ENCODE measurements around the gene YIPF6. TPM values are rescaled to one million over a fixed set of nuclear protein-coding genes. Genes with fewer than 3 reads are reported as not detected.
"Not testable (repeated sequence)": the region's sequence is repeated elsewhere in the genome, so short reads cannot be mapped to it uniquely, and the experiment has no call there.

The YIPF6 gene
- total and polyA plus RNA-seq, 12 donors = 8.0 to 35.0 (median 29.4) TPM

DNA sequence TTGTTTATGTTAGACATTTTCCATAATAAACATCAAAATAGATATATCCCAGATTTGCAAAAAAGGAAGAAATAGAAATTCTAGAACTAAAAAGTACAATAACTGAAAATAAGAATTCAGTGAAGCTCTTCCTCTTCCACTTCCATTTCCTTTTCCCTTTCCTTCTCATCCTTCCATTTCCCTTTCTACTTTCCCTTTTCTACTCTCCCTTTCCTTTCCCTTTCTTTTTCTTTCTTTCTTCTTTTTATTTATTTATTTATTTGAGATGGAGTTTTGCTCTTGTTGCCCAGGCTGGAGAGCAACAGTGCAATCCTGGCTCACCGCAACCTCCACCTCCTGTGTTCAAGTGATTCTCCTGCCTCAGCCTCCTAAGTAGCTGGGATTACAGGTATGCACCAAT is 35.0 kb upstream of the YIPF6 start:
- 92 to 100% methylated on average over 1 of the region's 1 CpG for WGBS, 2 donors
- intact Hi-C loops (cut with DNase I) = loop anchor here in 9 of 10 donors (2.0 to 10.0 kb wide), 4 partner anchors 265 to 269 kb away; no protein-coding TSS in a partner anchor

DNA sequence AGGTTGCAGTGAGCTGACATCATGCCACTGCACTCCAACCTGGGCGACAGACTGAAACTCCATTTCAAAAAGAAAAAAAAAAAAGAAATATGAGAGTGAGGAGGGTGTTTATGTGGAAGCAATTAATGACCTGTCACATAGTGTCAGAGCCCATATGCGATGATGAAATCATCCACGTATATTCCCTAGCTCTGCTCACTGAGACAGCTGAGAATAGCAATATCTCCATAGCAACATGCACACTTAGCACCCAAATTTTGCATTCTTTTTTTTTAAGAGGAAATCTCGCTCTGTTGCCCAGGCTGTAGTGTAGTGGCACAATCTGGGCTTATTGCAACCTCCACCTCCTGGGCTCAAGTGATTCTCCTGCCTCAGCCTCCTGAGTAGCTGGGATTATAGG is 34.1 kb upstream of the YIPF6 start:
- ATAC-seq = no peak
- intact Hi-C loops (cut with DNase I) = loop anchor here in 6 of 10 donors (5.0 to 10.0 kb wide), 2 partner anchors 267 to 270 kb away; no protein-coding TSS in a partner anchor
- Histone ChIP-seq H3K27me3 (peaks cover 0 to 38% (median 0%) of the 10 kb centered on the region in 7 donors), H3K4me1 (no peaks in the 10 kb centered on the region), H3K27ac (no peak overlapping the region), H3K36me3 (no peaks in the 10 kb centered on the region), H3K4me3 (no peak overlapping the region), H3K9me3 (no peaks in the 10 kb centered on the region)
- WGBS, 2 donors = 88 to 89% methylated on average over 4 of the region's 4 CpGs
- TF ChIP-seq, protein P1, sequence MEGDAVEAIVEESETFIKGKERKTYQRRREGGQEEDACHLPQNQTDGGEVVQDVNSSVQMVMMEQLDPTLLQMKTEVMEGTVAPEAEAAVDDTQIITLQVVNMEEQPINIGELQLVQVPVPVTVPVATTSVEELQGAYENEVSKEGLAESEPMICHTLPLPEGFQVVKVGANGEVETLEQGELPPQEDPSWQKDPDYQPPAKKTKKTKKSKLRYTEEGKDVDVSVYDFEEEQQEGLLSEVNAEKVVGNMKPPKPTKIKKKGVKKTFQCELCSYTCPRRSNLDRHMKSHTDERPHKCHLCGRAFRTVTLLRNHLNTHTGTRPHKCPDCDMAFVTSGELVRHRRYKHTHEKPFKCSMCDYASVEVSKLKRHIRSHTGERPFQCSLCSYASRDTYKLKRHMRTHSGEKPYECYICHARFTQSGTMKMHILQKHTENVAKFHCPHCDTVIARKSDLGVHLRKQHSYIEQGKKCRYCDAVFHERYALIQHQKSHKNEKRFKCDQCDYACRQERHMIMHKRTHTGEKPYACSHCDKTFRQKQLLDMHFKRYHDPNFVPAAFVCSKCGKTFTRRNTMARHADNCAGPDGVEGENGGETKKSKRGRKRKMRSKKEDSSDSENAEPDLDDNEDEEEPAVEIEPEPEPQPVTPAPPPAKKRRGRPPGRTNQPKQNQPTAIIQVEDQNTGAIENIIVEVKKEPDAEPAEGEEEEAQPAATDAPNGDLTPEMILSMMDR (IDR thresholded peaks at IDR 0.05) = no peak
- no peak for DNase-seq

More for the DNA sequence above, 35.0 kb upstream of the YIPF6 start:
- H3K4me1 ChIP-seq = no peaks in the 10 kb centered on the region
- TF ChIP-seq, protein P1 (IDR thresholded peaks at IDR 0.05) = no peak
- peaks cover 0 to 38% (median 0%) of the 10 kb centered on the region in 7 donors for H3K27me3 ChIP-seq
- H3K36me3 ChIP-seq = no peaks in the 10 kb centered on the region
- H3K27ac ChIP-seq = no peak overlapping the region
- DNase-seq (no peak), ATAC-seq (no peak)
- H3K4me3 ChIP-seq = no peak overlapping the region
- no peaks in the 10 kb centered on the region for H3K9me3 ChIP-seq

DNA sequence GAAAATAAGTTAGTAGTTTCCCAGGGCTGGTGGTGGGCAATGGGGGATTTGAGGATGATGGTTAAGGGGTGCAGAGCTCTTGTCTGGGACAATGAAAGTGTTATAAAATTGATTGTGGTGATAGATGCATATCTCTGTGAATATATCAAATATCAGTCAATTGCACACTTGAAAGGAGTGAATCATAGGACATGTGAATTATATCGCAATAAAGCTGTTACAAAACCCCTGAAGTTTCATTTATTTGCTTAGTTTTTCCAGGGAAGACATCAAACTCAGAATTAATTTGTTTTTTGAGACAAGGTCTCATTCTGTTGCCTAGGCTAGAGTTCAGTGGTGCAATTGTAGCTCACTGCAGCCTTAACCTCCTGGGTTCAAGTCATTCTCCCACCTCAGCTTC is 17.9 kb upstream of the YIPF6 start:
- TF ChIP-seq, protein P1 (IDR thresholded peaks at IDR 0.05) = no peak
- H3K27ac ChIP-seq = no peak overlapping the region
- no peaks in the 10 kb centered on the region for H3K36me3 ChIP-seq
- no peaks in the 10 kb centered on the region for H3K9me3 ChIP-seq
- 94 to 97% methylated on average over 1 of the region's 1 CpG for WGBS, 2 donors
- H3K27me3 ChIP-seq = peaks cover 0 to 10% (median 0%) of the 10 kb centered on the region in 7 donors
- intact Hi-C loops (cut with DNase I) = no loop called here
- no peak for ATAC-seq
- no peak overlapping the region for H3K4me3 ChIP-seq
- DNase-seq = no peak
- H3K4me1 ChIP-seq = no peaks in the 10 kb centered on the region

DNA sequence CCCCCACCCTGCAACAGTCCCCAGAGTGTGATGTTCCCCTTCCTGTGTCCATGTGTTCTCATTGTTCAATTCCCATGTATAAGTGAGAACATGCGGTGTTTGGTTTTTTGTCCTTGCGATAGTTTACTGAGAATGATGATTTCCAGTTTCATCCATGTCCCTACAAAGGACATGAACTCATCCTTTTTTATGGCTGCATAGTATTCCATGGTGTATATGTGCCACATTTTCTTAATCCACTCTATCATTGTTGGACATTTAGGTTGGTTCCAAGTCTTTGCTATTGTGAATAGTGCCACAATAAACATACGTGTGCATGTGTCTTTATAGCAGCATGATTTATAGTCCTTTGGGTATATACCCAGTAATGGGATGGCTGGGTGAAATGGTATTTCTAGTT is 12.7 kb upstream of the YIPF6 start:
- H3K36me3 ChIP-seq; H3K4me3 ChIP-seq; H3K4me1 ChIP-seq; intact Hi-C loops (cut with DNase I); H3K27me3 ChIP-seq; H3K9me3 ChIP-seq; H3K27ac ChIP-seq; DNase-seq; ATAC-seq: not testable (repeated sequence)
- WGBS, 2 donors = 100% methylated on average over 2 of the region's 3 CpGs; no CpG with 5 or more reads in 1 of the 2 donors

DNA sequence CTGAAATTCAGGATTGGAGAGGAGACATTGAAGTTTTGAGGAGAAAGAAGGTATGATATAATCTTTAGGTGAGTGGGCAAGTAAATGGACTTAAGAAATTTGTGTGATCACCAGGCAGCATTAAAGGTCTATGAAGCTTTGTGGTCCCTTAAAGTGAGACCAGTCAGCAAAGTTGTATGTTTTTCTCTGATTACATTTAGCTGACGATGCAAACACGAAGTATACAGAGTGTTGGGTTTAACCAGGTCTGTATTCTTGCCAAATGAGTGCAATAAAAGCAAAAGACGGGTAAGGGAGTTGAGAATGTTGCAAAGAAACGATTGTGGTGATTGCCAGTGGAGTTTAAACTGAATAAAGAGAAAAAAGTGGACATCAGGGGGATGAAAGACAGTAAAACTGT is 11.6 kb upstream of the YIPF6 start:
- Histone ChIP-seq H3K36me3 (no peaks in the 10 kb centered on the region), H3K27ac (no peak overlapping the region), H3K4me1 (no peaks in the 10 kb centered on the region), H3K9me3 (no peaks in the 10 kb centered on the region), H3K4me3 (no peak overlapping the region), H3K27me3 (peaks cover 0 to 5% (median 0%) of the 10 kb centered on the region in 7 donors)
- ATAC-seq (no peak), DNase-seq (no peak)
- TF ChIP-seq, protein P1 (IDR thresholded peaks at IDR 0.05) = no peak
- intact Hi-C loops (cut with DNase I) = no loop called here
- 76 to 85% methylated on average over 4 of the region's 4 CpGs for WGBS, 2 donors

All from heart right ventricle (tissue), 16 donors.